ENCODE data around the gene ROR2.

Gene ROR2

DNA sequence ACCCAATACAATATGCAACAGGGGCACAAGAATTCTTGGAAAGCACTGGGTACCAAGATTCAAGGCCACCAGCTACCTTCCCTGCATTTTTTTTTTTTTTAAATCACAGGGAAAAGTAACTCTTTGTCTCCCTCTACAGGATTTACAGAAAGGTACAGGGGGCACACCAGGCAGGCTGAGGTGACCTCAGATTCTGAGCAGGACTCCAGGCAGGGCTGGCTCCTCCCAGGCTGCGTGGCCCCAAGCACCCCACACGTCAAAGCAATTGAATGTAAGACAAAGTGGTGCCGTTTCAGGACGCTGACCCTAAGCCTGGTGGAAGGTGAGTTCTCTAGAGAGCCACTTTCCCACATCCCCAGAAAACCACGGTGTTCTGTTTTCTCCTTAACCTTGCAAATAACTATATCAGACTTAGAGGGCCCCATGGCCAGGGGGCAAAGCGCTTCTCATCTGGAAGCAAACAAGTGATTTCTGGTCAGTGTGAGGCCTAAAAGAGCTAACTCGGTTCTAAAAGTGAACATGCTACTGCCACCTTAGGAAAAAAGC, 222.6 kb downstream of the ROR2 start:
- TF ChIP-seq, protein P1, sequence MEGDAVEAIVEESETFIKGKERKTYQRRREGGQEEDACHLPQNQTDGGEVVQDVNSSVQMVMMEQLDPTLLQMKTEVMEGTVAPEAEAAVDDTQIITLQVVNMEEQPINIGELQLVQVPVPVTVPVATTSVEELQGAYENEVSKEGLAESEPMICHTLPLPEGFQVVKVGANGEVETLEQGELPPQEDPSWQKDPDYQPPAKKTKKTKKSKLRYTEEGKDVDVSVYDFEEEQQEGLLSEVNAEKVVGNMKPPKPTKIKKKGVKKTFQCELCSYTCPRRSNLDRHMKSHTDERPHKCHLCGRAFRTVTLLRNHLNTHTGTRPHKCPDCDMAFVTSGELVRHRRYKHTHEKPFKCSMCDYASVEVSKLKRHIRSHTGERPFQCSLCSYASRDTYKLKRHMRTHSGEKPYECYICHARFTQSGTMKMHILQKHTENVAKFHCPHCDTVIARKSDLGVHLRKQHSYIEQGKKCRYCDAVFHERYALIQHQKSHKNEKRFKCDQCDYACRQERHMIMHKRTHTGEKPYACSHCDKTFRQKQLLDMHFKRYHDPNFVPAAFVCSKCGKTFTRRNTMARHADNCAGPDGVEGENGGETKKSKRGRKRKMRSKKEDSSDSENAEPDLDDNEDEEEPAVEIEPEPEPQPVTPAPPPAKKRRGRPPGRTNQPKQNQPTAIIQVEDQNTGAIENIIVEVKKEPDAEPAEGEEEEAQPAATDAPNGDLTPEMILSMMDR (IDR thresholded peaks at IDR 0.05), result peak; percentile 75

DNA sequence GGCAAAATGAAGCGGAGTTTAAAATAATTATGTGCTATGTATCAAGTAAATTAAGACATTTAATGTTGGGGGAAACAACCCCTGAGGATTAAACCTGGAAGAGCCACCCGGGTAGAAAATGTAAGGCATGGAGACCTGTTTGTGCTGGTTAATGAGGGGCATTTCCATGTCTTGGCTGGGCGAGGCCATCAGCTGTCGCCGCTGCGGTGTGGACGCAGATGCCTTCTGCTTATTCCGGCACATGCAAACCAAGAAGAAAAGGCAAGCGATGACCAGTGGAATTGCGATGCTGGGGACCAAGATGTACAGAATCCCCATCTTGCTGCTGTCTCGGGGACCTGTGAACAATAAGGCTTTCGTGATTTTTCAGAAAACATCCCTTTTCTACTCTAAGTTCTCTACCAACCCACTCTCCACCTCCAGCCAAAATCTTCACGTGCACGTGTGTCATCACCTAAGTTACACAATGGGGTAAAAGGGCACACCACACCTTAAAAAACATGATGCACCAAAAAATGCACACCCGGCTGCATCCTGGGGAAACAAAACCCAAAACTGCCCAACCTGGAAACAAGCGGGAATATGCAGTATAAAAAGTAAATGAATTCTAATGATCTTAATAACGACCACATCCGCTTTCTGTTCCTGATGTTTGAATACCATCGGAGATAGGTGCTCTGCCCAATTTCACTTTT, 223.5 kb downstream of the ROR2 start:
- TF ChIP-seq, protein P1 (IDR thresholded peaks at IDR 0.05), result no peak

DNA sequence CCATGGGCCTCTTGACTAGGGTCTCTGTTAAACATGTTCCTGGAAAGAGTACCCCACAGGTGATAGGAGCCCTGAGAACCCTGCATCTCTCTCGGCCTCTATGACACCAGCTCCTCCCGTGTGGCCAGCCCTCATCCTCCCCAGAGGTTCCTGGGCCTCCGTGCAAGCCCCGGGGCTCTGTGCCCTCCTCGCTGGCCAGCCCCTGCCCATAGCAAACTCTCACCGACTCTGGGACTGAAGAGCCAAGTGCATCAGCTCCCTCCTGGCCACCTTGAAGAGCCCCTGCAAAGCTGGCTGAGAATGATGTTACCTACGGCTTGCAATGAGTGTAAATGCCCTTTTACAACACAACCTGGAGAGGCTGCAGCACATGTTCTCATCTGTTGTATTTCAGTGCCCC, 224.4 kb downstream of the ROR2 start:
- TF ChIP-seq, protein P1 (IDR thresholded peaks at IDR 0.05), result no peak

DNA sequence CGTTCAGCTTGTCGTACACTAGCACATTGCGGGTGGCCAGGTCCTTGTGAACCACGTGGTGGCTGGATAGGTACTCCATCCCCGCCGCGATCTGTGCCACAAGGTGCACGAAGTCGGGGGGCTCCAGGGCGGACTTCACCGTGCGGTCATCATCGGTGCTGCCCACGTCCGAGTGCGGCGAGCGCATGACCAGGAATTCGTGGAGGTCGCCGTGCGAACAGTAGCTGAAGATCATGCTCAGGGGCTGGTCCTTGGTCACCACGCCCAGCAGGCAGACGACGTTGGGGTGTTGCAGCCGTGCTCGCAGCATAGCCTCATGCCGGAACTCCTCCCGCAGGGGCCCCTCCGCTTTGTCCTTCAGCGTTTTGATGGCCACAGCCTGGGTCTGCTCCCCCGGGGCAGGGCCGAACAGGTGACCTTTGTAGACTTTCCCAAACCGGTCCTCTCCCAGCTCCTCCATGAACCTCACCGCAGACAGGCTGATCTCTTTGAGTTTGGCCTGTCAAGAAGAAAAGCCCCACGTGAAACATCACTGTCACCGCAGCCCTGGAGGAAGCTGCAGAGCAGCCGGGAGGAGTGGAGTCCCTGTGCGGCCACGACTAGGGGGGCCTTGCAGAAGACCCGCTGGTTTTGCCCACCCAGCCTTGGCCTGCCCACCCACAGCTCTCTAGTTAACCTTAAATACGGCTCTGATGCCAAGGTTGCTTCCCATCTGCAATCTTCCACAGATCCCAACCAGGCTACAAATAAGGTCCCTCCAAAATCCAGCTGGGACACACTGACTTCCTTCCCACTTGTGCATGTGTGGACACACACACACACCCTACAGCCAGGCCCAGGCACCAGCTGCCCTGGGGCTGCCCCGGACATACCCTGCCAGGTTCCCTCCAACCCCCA, 225.2 kb downstream of the ROR2 start:
- TF ChIP-seq, protein P1 (IDR thresholded peaks at IDR 0.05), result no peak

DNA sequence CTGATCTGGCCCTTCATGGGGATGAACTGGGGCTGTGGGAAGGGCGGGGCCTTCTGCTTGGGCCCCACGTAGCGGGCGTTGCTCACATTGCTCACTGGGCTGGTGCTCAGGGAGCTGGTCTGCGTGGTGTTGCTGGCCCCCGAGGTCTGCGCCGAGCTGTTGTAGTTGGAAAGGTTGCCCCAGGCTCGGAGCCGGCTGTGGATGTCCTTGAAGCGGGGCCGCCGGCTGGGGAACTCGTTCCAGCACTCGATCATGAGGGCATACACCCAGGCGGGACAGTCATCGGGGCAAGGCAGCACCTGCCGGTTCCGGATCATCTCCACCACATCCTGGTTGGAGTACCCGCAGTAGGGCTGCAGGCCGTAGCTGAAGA, 226.0 kb downstream of the ROR2 start:
- TF ChIP-seq, protein P1 (IDR thresholded peaks at IDR 0.05), result no peak

DNA sequence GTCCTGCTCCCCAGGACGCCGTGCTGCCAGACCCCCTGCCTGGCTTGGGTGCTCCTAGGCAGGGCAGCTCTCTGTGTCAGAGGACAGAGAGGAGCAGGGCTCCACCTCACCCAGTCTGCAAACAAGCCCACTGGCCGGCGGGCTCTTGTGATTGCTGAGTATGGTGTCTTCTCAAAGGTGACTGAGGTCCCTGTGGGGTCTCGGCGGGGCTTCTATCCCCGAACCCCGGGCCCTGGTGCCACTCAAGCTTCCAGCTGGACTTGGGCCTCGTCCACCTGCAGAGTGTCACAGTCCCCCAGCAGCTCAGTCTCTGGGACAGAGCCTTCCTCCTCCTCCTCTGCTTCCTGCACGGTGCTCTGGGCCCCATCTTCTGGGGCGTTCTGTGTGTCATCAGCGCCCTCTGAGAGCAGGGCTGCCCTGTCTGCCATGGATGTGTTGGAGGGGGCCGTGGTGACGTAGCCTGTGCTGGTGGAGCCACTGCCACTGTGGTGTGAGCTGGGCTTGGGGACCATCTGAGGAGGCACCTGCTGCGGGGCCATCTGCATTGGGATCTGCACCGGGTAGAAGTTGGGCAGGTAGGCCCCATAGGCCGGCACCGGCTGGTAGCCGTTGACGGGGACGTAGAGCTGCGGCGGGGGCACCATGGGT, 226.5 kb downstream of the ROR2 start:
- TF ChIP-seq, protein P1 (IDR thresholded peaks at IDR 0.05), result no peak
